ENCODE results near the gene ISM2. TPM values are rescaled to one million over a fixed set of nuclear protein-coding genes. Genes with fewer than 3 reads are reported as not detected.

ISM2 gene
- total RNA-seq, 1 experiment from 2014 or later = not detected

- Histone ChIP-seq H3K9me3 (replicated peaks) (no peaks in the 10 kb centered on the region), H3K4me3 (no peak overlapping the region), H3K4me1 (replicated peaks) (no peaks in the 10 kb centered on the region), H3K36me3 (peaks cover 40% of the 10 kb centered on the region), H3K27me3 (replicated peaks) (0 out of 2 replicates have a peak, but pooled peaks cover 6% of the 10 kb centered on the region), H3K27ac (no peak overlapping the region)
- DNase-seq (ENCODE audit: low read depth in 1 of 2, low spot score in 2 of 2) = no peak
These were observed 28.3 kb downstream of the ISM2 start for GRCh38 chr14:77470224-77470870.

- no peak for DNase-seq (ENCODE audit: low read depth in 1 of 2, low spot score in 2 of 2)
- Histone ChIP-seq H3K27me3 (replicated peaks) (0 out of 2 replicates have a peak, but pooled peaks cover 4% of the 10 kb centered on the region), H3K4me1 (replicated peaks) (no peaks in the 10 kb centered on the region), H3K36me3 (peaks cover 48% of the 10 kb centered on the region), H3K4me3 (no peak overlapping the region), H3K27ac (no peak overlapping the region), H3K9me3 (replicated peaks) (no peaks in the 10 kb centered on the region)
These were observed 29.1 kb downstream of the ISM2 start for GRCh38 chr14:77469539-77469938.

GRCh38 chr14:77469067-77469505 lies 29.5 kb downstream of the ISM2 start:
- 0 out of 2 replicates have a peak, but pooled peaks cover 3% of the 10 kb centered on the region for H3K27me3 ChIP-seq (replicated peaks)
- H3K36me3 ChIP-seq = peaks cover 52% of the 10 kb centered on the region
- no peaks in the 10 kb centered on the region for H3K9me3 ChIP-seq (replicated peaks)
- H3K27ac ChIP-seq = no peak overlapping the region
- H3K4me1 ChIP-seq (replicated peaks) = no peaks in the 10 kb centered on the region
- DNase-seq (ENCODE audit: low read depth in 1 of 2, low spot score in 2 of 2) = no peak
- no peak overlapping the region for H3K4me3 ChIP-seq

- H3K36me3 ChIP-seq = peaks cover 64% of the 10 kb centered on the region
- H3K27me3 ChIP-seq (replicated peaks) = 0 out of 2 replicates have a peak, but pooled peaks cover 3% of the 10 kb centered on the region
- DNase-seq (ENCODE audit: low read depth in 1 of 2, low spot score in 2 of 2) = no peak
- H3K4me1 ChIP-seq (replicated peaks) = no peaks in the 10 kb centered on the region
- H3K9me3 ChIP-seq (replicated peaks) = no peaks in the 10 kb centered on the region
- no peak overlapping the region for H3K27ac ChIP-seq
- H3K4me3 ChIP-seq = no peak overlapping the region
These were observed 30.8 kb downstream of the ISM2 start for GRCh38 chr14:77467801-77468200.

GRCh38 chr14:77459072-77459723 lies 39.4 kb downstream of the ISM2 start:
- H3K4me1 ChIP-seq (replicated peaks) = peaks cover 12% of the 10 kb centered on the region
- no peaks in the 10 kb centered on the region for H3K9me3 ChIP-seq (replicated peaks)
- H3K27ac ChIP-seq = no peak overlapping the region
- H3K4me3 ChIP-seq = peak overlapping the region; percentile 72
- no peaks in the 10 kb centered on the region for H3K27me3 ChIP-seq (replicated peaks)
- peak; percentile 36 to 56 for DNase-seq (ENCODE audit: low read depth in 1 of 2, low spot score in 2 of 2)
- peaks cover 51% of the 10 kb centered on the region for H3K36me3 ChIP-seq

GRCh38 chr14:77458249-77458950 lies 40.2 kb downstream of the ISM2 start:
- H3K36me3 ChIP-seq = peaks cover 43% of the 10 kb centered on the region
- H3K4me3 ChIP-seq = peak overlapping the region; percentile 72
- peaks cover 12% of the 10 kb centered on the region for H3K4me1 ChIP-seq (replicated peaks)
- H3K9me3 ChIP-seq (replicated peaks) = no peaks in the 10 kb centered on the region
- H3K27me3 ChIP-seq (replicated peaks) = no peaks in the 10 kb centered on the region
- DNase-seq (ENCODE audit: low read depth in 1 of 2, low spot score in 2 of 2) = peak in 1 of 2 experiments; percentile 47
- H3K27ac ChIP-seq = peak overlapping the region; percentile 87

GRCh38 chr14:77457522-77458248 lies 40.9 kb downstream of the ISM2 start, which contains the start of the genes AHSA1 and VIPAS39:
AHSA1 (plus strand) TSS chr14:77458093; CDS start chr14:77458190, 97 bp downstream.
VIPAS39 (minus strand) TSS chr14:77457601; CDS start chr14:77454102, 3,499 bp downstream.
- H3K9me3 ChIP-seq (replicated peaks) = no peaks in the 10 kb centered on the region
- H3K36me3 ChIP-seq = peaks cover 37% of the 10 kb centered on the region
- H3K4me1 ChIP-seq (replicated peaks) = peaks cover 12% of the 10 kb centered on the region

GRCh38 chr14:77457115-77457521 lies 41.5 kb downstream of the ISM2 start:
- Histone ChIP-seq H3K27ac (no peak overlapping the region), H3K4me3 (peak overlapping the region; percentile 72), H3K4me1 (replicated peaks) (peaks cover 12% of the 10 kb centered on the region), H3K9me3 (replicated peaks) (no peaks in the 10 kb centered on the region), H3K36me3 (peaks cover 31% of the 10 kb centered on the region), H3K27me3 (replicated peaks) (no peaks in the 10 kb centered on the region)
- DNase-seq (ENCODE audit: low read depth in 1 of 2, low spot score in 2 of 2) = no peak

More at GRCh38 chr14:77457522-77458248, 40.9 kb downstream of the ISM2 start, which contains the start of the genes AHSA1 and VIPAS39:
- Histone ChIP-seq H3K4me3 (peak within 1 kb of the TSS; percentile 72), H3K27ac (peak within 1 kb of the TSS; percentile 87), H3K27me3 (replicated peaks) (no peaks in the 10 kb centered on the region)
- DNase-seq (ENCODE audit: low read depth in 1 of 2, low spot score in 2 of 2) = peak; percentile 96 to 98

- H3K36me3 ChIP-seq = peaks cover 21% of the 10 kb centered on the region
- H3K27me3 ChIP-seq (replicated peaks) = no peaks in the 10 kb centered on the region
- no peak for DNase-seq (ENCODE audit: low read depth in 1 of 2, low spot score in 2 of 2)
- peak overlapping the region; percentile 72; the same call in 1 of the 2 replicates for H3K4me3 ChIP-seq
- peaks cover 12% of the 10 kb centered on the region for H3K4me1 ChIP-seq (replicated peaks)
- no peaks in the 10 kb centered on the region for H3K9me3 ChIP-seq (replicated peaks)
- no peak overlapping the region for H3K27ac ChIP-seq
These were observed 42.5 kb downstream of the ISM2 start for GRCh38 chr14:77455966-77456640.

- no peaks in the 10 kb centered on the region for H3K4me1 ChIP-seq (replicated peaks)
- H3K27me3 ChIP-seq (replicated peaks) = no peaks in the 10 kb centered on the region
- no peak for DNase-seq (ENCODE audit: low read depth in 1 of 2, low spot score in 2 of 2)
- no peak overlapping the region for H3K4me3 ChIP-seq
- no peaks in the 10 kb centered on the region for H3K9me3 ChIP-seq (replicated peaks)
- peaks cover 26% of the 10 kb centered on the region for H3K36me3 ChIP-seq
- no peak overlapping the region for H3K27ac ChIP-seq
These were observed 56.4 kb downstream of the ISM2 start for GRCh38 chr14:77442196-77442595.

GRCh38 chr14:77439861-77440260 lies 58.8 kb downstream of the ISM2 start:
- H3K27me3 ChIP-seq (replicated peaks) = no peaks in the 10 kb centered on the region
- no peak overlapping the region for H3K4me3 ChIP-seq
- H3K36me3 ChIP-seq = peaks cover 26% of the 10 kb centered on the region
- no peaks in the 10 kb centered on the region for H3K4me1 ChIP-seq (replicated peaks)
- no peak for DNase-seq (ENCODE audit: low read depth in 1 of 2, low spot score in 2 of 2)
- no peak overlapping the region for H3K27ac ChIP-seq
- H3K9me3 ChIP-seq (replicated peaks) = no peaks in the 10 kb centered on the region

GRCh38 chr14:77438596-77438995 lies 60.0 kb downstream of the ISM2 start:
- H3K4me1 ChIP-seq (replicated peaks) = no peaks in the 10 kb centered on the region
- H3K36me3 ChIP-seq = peaks cover 26% of the 10 kb centered on the region
- no peak for DNase-seq (ENCODE audit: low read depth in 1 of 2, low spot score in 2 of 2)
- no peaks in the 10 kb centered on the region for H3K9me3 ChIP-seq (replicated peaks)
- no peaks in the 10 kb centered on the region for H3K27me3 ChIP-seq (replicated peaks)
- H3K4me3 ChIP-seq = no peak overlapping the region
- H3K27ac ChIP-seq = no peak overlapping the region

- no peaks in the 10 kb centered on the region for H3K27me3 ChIP-seq (replicated peaks)
- no peaks in the 10 kb centered on the region for H3K9me3 ChIP-seq (replicated peaks)
- H3K27ac ChIP-seq = no peak overlapping the region
- DNase-seq (ENCODE audit: low read depth in 1 of 2, low spot score in 2 of 2) = no peak
- no peaks in the 10 kb centered on the region for H3K4me1 ChIP-seq (replicated peaks)
- peaks cover 13% of the 10 kb centered on the region for H3K36me3 ChIP-seq
- no peak overlapping the region for H3K4me3 ChIP-seq
These were observed 62.6 kb downstream of the ISM2 start for GRCh38 chr14:77436042-77436441.

Data from SJSA1 (cell line).